Neutrophil (primary cell): Measurements from ENCODE around the gene ZBTB16.

Source experiments
- H3K27ac ChIP-seq: fragments of 200-600 bp; sonication (generic); 2 replicates; pipeline ENCODE4 v1.5.1; 2016; ENCODE audit warnings: mild to moderate bottlenecking, moderate library complexity
- H3K27me3 ChIP-seq: fragments of 200-600 bp; sonication (generic); 2 replicates; pipeline ENCODE4 v1.6.0; 2016; ENCODE audit warnings: mild to moderate bottlenecking
- H3K36me3 ChIP-seq: fragments of 200-600 bp; sonication (generic); 2 replicates; pipeline ENCODE4 v1.5.1; 2017
- H3K4me1 ChIP-seq, 2 experiments: fragments of 200-600 bp in 1 of 2; sonication (generic) in 1 of 2; 1 replicate in 1 of 2; 2 replicates in 1 of 2; pipeline versions ENCODE4 v1.5.1 to v1.6.1; 2013 to 2016; ENCODE audit warnings: low read depth in 1 of 2, low read length in 1 of 2, mild to moderate bottlenecking in 1 of 2, moderate library complexity in 1 of 2; ENCODE audit not compliant: control insufficient read depth in 1 of 2, insufficient read depth in 1 of 2
- H3K4me3 ChIP-seq, 2 experiments: fragments of 200-600 bp in 1 of 2; sonication (generic) in 1 of 2; 1 replicate in 1 of 2; 2 replicates in 1 of 2; pipeline ENCODE4 v1.5.1; 2013 to 2016; ENCODE audit warnings: low read depth in 1 of 2, low read length in 1 of 2, mild to moderate bottlenecking in 1 of 2, moderate library complexity in 1 of 2
- H3K9me3 ChIP-seq: fragments of 200-600 bp; sonication (generic); 2 replicates; pipeline ENCODE4 v1.5.1; 2016
- TF ChIP-seq, protein P1 (sequence below): fragments of 200-600 bp; sonication (generic); IDR thresholded peaks from 2 replicates; pipeline ENCODE4 v1.5.1; 2016; ENCODE audit warnings: antibody characterized with exemption

The ZBTB16 gene

GRCh38 chr11:114293201-114293711, 233.7 kb downstream of the ZBTB16 start:
- TF ChIP-seq, protein P1, sequence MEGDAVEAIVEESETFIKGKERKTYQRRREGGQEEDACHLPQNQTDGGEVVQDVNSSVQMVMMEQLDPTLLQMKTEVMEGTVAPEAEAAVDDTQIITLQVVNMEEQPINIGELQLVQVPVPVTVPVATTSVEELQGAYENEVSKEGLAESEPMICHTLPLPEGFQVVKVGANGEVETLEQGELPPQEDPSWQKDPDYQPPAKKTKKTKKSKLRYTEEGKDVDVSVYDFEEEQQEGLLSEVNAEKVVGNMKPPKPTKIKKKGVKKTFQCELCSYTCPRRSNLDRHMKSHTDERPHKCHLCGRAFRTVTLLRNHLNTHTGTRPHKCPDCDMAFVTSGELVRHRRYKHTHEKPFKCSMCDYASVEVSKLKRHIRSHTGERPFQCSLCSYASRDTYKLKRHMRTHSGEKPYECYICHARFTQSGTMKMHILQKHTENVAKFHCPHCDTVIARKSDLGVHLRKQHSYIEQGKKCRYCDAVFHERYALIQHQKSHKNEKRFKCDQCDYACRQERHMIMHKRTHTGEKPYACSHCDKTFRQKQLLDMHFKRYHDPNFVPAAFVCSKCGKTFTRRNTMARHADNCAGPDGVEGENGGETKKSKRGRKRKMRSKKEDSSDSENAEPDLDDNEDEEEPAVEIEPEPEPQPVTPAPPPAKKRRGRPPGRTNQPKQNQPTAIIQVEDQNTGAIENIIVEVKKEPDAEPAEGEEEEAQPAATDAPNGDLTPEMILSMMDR, result no peak
- H3K4me1 ChIP-seq, result no peaks in the 10 kb centered on the region
- no peak overlapping the region for H3K27ac ChIP-seq

GRCh38 chr11:114295676-114296604, 236.4 kb downstream of the ZBTB16 start, which contains the start of gene NNMT:
Gene NNMT, plus strand, starts transcription at chr11:114296399. Its CDS starts 158 bp downstream, at chr11:114296557.
- no peaks in the 10 kb centered on the region for H3K9me3 ChIP-seq
- H3K36me3 ChIP-seq, result no peaks in the 10 kb centered on the region
- no peak within 1 kb of the TSS for H3K4me3 ChIP-seq
- no peaks in the 10 kb centered on the region for H3K4me1 ChIP-seq
- no peak within 1 kb of the TSS for H3K27ac ChIP-seq
- no peaks in the 10 kb centered on the region for H3K27me3 ChIP-seq
- TF ChIP-seq, protein P1, result no peak

More at GRCh38 chr11:114293201-114293711, 233.7 kb downstream of the ZBTB16 start:
- no peaks in the 10 kb centered on the region for H3K9me3 ChIP-seq
- H3K4me3 ChIP-seq, result no peak overlapping the region
- no peaks in the 10 kb centered on the region for H3K27me3 ChIP-seq
- no peaks in the 10 kb centered on the region for H3K36me3 ChIP-seq

GRCh38 chr11:114296605-114297372, 237.3 kb downstream of the ZBTB16 start:
- H3K9me3 ChIP-seq, result no peaks in the 10 kb centered on the region
- TF ChIP-seq, protein P1, result no peak
- no peaks in the 10 kb centered on the region for H3K27me3 ChIP-seq
- no peaks in the 10 kb centered on the region for H3K36me3 ChIP-seq
- H3K4me3 ChIP-seq, result no peak overlapping the region
- H3K4me1 ChIP-seq, result no peaks in the 10 kb centered on the region
- H3K27ac ChIP-seq, result no peak overlapping the region

- no peak overlapping the region for H3K4me3 ChIP-seq
- TF ChIP-seq, protein P1, result no peak
- H3K27ac ChIP-seq, result no peak overlapping the region
Measured at GRCh38 chr11:114297806-114298709, 238.5 kb downstream of the ZBTB16 start.

DNA sequence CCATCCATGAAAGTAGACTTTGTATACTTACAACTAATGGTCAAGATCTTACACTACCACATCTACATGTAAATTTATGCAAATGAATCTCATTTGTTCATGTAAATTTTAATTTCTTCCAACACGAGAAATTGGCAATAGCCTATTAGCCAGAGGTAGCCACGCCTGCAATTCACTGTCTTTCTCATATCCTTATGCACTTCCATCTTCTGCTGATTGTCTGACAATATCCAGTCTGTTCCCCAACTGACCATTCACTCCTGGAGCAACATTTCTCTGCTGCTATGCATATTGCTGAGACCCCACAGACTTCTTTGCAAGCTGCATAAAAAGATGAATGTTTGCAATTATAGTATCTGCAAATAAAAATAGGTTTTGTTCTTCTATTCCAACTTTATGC, 239.2 kb downstream of the ZBTB16 start:
- Histone ChIP-seq H3K4me3 (no peak overlapping the region), H3K36me3 (no peaks in the 10 kb centered on the region), H3K27me3 (no peaks in the 10 kb centered on the region), H3K27ac (no peak overlapping the region), H3K9me3 (no peaks in the 10 kb centered on the region), H3K4me1 (no peaks in the 10 kb centered on the region)
- TF ChIP-seq, protein P1, result no peak

More at GRCh38 chr11:114297806-114298709, 238.5 kb downstream of the ZBTB16 start:
- H3K9me3 ChIP-seq, result no peaks in the 10 kb centered on the region
- no peaks in the 10 kb centered on the region for H3K36me3 ChIP-seq
- no peaks in the 10 kb centered on the region for H3K27me3 ChIP-seq
- no peaks in the 10 kb centered on the region for H3K4me1 ChIP-seq
